GM12873 (cell line): ENCODE data around the gene KCNQ1.

ENCODE experiments used
- TF ChIP-seq, protein P1 (sequence below): IDR thresholded peaks from 2 replicates; pipeline ENCODE4 v1.5.1; 2012; ENCODE audit warnings: low read depth, mild to moderate bottlenecking, moderate library complexity, low read length, control low read depth; ENCODE audit not compliant: insufficient read depth; ENCODE audit errors: missing control alignments

The KCNQ1 gene

DNA sequence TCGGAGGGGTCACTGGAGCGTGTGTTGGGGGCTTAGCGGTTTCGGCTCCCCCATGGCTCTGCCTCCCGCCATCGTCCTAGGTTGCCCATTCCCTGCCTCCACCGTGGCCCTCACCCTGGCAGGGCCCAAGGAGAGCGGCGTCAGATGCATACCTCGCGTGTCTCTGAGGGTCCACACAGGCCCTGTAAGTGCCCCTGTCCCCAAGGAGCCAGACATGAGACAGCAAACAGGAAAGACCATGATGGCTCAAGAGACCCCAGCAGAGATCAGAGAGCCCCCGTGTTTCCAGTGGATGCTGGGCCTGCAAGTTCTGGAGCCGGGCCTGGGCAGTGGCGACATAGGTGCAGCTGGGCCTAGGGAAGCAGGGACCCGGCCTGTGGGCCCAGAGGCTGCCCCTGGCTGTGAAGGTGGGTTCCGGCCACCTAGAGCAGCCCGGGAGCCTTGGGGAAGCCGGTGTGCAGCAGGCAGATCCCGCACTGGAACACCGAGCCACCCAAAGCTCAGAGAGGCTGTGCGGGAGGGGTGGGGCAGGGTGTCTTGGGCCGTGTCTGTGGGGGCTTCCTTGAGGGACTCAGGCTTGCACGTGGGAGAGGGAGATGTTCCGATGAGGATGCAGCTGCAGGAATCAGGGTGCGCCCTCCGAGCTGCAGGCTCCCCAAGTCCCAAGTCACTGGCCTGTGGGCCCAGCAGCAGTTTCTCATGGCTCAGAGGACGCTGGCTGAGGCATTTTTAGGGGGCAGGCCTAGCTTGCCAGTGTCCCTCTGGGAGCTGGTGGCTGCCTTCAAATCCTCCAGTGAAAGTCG is 128.6 kb downstream of the KCNQ1 start:
- TF ChIP-seq, protein P1, sequence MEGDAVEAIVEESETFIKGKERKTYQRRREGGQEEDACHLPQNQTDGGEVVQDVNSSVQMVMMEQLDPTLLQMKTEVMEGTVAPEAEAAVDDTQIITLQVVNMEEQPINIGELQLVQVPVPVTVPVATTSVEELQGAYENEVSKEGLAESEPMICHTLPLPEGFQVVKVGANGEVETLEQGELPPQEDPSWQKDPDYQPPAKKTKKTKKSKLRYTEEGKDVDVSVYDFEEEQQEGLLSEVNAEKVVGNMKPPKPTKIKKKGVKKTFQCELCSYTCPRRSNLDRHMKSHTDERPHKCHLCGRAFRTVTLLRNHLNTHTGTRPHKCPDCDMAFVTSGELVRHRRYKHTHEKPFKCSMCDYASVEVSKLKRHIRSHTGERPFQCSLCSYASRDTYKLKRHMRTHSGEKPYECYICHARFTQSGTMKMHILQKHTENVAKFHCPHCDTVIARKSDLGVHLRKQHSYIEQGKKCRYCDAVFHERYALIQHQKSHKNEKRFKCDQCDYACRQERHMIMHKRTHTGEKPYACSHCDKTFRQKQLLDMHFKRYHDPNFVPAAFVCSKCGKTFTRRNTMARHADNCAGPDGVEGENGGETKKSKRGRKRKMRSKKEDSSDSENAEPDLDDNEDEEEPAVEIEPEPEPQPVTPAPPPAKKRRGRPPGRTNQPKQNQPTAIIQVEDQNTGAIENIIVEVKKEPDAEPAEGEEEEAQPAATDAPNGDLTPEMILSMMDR = no peak

DNA sequence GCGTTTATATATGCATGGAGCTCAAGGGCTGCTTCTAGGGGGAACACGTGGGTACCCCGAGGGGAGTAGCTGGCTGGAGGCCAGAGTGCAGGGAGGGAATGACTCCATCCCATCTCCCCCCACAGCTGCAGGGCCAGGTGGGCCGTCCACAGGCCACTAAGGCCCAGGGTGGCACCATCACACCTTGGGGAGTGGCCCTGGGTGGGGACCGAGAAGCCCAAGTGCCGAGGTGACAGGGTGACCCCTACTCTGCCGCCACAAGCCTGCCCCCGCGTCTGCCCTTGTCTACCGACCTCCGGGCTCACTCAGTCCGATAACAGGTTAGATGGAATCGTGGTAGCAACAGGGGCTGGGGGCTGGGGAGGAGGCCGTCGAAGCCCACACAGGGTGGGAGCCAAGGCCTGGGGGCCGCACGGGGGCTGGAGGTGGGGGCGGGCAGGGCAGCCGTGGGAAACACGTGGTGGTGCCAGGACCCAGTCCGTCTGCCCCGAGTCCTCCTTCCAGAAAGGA is 129.3 kb downstream of the KCNQ1 start:
- TF ChIP-seq, protein P1 = no peak

DNA sequence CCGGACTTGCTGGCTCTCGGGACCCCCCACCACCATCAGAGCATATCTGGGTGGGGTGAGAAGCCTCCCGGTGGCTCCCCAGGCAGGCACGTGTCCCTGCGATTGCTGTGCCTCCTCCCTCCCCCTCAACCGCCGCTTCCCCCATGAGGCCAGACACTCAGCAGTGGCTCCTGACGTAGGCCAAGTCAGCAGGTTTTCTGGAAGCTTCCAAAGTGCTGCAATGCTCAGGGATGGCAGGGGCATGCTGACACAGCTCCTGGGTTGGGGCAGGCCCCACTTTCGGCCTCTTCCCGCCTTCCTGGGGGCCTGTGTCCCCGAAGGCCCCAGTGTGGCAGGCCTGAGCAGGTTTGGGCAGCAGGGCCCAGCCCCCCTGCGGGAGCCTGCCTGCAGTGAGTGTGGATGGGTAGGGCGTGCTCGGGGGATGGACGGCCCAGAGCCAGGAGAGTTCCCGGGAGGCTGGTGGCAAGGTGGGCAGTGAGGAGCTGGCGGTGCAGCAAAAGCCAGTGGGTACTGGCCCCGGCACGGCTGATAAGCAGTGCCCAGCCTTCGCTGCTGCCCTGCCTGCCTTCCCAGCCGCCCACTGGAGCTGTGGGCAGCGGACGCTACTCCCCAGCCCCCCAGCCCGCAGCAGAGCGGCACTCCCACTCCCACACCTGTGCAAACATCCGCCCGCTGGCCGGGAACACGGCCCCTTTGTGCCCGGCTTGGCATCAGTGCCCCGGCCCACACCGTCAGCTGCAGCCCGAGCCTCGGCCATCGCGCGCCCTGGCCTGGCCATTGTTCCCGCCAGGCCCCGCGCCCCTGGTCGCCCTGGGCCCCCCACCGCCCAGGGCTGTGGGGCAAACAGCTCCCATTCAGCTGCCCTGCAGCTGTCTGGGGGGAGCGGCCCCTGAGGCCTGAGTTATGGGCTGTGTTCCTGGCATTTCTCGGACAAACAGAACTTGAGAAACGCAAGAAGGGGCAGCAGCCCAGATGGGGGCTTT is 130.0 kb downstream of the KCNQ1 start:
- TF ChIP-seq, protein P1 = no peak

DNA sequence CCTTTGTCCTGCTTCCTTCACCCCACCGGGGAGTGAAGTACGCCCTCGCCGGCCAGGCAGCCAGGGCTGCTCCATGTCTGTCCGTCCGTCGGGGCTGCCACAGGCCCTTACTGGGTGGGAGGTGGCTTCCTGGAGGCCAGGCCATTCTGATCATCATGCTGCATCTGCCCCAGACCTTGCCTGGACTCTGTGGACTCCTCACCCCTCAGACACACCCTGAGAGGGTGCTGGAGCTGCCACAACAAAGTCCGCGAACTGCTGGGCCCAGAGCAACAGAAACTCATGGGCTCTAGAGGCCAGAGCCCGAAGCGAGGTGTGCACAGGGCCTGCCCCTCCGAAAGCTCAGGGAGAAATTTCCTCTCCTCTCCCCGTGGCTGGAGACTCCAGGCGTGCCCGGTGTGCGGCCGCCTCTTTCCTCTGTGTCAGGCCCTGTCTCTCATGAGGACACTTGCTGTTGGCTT is 130.8 kb downstream of the KCNQ1 start:
- TF ChIP-seq, protein P1 = no peak

DNA sequence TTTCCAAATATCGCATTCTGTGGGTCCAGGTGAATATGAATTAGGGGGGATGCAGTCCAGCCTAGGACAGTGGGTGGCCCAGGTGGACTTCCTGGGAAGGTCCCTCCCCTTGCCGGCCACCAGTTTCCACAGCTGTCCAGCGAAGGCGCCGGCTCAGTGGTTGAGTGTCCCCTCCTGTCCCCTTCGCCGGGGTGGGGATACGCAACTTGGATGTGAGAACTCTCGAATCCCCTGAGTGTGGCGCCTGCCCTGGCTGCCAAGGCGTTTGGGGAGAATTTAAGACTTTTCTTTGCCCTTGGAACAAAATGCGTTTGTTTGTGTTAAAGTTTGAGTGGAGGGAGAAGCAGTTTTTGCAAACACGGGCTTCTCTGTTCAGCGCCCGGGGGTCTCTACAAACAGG is 131.3 kb downstream of the KCNQ1 start:
- TF ChIP-seq, protein P1 = no peak

DNA sequence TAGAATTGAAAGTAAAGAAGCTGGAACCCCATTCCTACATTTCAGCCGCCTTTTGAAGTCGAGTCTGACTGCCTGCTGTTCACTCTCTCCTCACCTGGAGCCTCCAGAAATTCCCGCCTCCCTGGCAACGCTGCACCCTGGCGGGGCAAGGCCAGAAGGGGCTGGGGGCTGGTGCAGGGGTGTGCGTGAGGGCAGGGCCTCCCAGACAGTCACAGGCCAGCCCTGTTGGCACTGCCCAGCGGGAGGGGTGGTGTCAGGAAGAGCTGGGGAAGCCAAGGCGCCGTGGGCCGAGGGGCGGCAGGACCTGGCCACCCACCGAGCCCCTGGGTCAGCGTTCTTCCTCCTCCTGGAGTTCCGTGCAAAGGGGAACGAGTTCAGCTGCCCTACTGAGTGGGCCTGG is 131.7 kb downstream of the KCNQ1 start:
- TF ChIP-seq, protein P1 = no peak
